Choroid plexus epithelial cell (primary cell): ENCODE results near the gene AZGP1.
"Not testable (repeated sequence)": the region's sequence is repeated elsewhere in the genome, so short reads cannot be mapped to it uniquely, and the experiment has no call there.

Source experiments
- DNase-seq: peaks from one replicate; pipeline ENCODE4 v3.0.0-alpha.2; 2010; ENCODE audit warnings: low read depth
- H3K4me3 ChIP-seq: 2 replicates; pipeline ENCODE4 v1.5.1; 2011; ENCODE audit warnings: low read depth, mild to moderate bottlenecking, control low read depth, low read length, moderate library complexity
- TF ChIP-seq, protein P1 (sequence below): conservative IDR thresholded peaks from 2 replicates; pipeline ENCODE4 v1.5.1; 2011; ENCODE audit warnings: low read depth, mild to moderate bottlenecking, control low read depth, inconsistent platforms, low read length, moderate library complexity

AZGP1 gene

DNA sequence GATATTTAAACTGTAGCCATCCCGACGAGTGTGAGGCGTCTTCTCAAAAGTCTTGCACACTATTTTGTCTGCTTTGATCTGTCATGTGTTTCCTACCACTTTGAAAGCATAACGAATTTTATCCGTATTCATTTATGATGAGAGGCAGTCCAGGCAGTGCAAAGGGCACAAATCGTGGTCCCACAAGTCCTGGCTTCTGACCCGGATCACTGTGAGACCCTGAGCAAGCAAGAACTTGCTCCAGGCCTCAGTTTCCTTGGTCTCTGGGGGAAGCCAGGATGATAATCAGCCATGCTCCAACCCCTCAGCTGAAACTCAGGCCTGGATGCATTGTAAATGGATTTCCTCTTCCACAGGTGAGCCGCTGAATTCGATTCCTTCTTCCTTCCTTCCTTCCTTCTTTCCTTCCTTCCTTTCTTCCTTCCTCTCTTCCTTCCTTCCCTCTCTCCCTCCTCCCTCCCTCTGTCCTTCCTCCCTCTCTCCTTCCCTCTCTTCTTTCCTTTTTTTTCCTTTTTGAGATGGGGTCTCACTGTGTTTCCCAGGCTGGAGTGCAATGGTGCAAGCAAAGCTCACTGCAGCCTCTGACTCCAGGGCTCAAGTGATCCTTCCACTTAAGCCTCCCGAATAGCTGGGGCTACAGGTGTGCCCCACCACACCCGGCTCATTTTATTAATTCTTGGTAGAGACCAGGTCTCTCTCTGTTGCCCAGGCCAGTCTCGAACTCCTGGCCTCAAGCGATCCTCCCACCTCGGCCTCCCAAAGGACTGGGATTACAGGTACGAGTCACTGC is 21.1 kb upstream of the AZGP1 start:
- TF ChIP-seq, protein P1, sequence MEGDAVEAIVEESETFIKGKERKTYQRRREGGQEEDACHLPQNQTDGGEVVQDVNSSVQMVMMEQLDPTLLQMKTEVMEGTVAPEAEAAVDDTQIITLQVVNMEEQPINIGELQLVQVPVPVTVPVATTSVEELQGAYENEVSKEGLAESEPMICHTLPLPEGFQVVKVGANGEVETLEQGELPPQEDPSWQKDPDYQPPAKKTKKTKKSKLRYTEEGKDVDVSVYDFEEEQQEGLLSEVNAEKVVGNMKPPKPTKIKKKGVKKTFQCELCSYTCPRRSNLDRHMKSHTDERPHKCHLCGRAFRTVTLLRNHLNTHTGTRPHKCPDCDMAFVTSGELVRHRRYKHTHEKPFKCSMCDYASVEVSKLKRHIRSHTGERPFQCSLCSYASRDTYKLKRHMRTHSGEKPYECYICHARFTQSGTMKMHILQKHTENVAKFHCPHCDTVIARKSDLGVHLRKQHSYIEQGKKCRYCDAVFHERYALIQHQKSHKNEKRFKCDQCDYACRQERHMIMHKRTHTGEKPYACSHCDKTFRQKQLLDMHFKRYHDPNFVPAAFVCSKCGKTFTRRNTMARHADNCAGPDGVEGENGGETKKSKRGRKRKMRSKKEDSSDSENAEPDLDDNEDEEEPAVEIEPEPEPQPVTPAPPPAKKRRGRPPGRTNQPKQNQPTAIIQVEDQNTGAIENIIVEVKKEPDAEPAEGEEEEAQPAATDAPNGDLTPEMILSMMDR = no peak
- peak overlapping the region; percentile 64 for H3K4me3 ChIP-seq

DNA sequence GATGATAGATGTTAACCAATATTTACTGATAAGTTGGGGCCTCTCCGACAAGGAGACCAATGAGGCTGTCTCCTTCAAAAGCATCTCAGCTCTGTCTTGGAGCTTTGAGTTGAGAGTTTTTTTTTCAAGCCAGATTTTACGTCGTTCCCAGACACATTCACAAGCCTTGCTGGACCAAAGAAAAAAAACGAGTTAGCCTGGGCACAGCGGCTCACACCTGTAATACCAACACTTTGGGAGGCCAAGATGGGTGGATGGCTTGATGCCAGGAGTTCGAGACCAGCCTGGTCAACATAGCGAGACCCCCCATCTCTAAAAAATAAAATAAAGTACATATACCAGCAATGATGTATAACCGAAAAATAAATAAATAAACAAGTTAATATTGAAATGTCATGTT is 19.0 kb upstream of the AZGP1 start:
- no peak for DNase-seq
- TF ChIP-seq, protein P1 = no peak
- no peak overlapping the region for H3K4me3 ChIP-seq

More for the DNA sequence above, 21.1 kb upstream of the AZGP1 start:
- no peak for DNase-seq

DNA sequence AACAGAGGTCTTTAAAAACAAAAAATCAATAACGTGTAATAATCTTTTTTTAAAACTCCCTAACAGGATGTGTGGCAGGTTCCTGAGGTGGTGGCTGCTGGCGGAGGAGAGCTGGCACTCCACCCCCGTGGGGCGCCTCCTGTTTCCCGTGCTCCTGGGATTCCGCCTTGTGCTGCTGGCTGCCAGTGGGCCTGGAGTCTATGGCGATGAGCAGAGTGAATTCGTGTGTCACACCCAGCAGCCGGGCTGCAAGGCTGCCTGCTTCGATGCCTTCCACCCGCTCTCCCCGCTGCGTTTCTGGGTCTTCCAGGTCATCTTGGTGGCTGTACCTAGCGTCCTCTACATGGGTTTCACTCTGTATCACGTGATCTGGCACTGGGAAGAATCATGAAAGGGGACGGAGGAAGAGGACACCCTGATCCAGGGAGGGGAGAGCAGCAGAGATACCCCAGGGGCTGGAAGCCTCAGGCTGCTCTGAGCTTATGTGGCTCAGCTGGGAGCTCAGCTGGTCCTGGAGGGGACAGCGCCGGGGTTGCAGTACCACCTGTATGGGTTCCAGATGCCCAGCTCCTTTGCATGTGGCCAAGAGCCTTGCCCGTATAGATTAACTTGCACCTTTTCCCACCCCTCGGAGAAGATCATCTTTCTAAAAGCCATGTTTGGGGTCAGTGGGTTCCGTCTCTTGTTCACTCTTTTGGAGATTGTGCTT is 16.7 kb upstream of the AZGP1 start:
- TF ChIP-seq, protein P1 = no peak
- no peak overlapping the region for H3K4me3 ChIP-seq
- no peak for DNase-seq

DNA sequence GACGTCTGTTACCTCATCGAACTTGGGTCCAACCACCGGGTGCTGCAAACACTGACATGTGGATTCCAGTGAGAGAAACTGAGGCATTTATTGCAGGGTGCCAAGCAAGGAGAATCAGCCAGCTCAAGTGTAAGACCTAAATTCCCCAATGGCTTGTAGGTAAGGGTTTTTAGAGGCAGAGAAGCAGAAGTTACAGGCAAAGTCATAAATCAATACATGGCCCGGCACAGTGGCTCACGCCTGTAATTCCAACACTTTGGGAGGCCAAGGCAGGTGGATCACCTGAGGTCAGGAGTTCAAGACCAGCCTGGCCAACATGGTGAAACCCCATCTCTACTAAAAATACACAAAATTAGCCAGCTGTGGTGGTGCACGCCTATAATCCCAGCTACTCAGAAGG is 15.7 kb upstream of the AZGP1 start:
- not testable (repeated sequence) for DNase-seq, H3K4me3 ChIP-seq

DNA sequence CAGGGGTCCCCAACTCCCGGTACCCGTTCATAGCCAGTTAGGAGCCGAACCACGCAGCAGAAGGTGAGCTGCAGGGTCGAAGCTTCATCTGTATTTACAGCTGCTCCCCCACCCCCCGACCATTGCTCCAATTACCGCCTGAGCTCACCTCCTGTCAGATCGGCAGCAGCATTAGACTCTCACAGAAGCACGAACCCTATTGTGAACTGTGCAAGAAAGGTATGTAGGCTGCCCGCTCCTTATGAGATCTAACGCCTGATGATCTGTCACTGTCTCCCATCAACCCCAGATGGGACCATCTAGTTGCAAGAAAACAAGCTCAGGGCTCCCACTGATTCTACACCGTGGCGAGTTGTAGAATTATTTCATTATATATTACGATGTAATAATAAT is 14.6 kb upstream of the AZGP1 start:
- TF ChIP-seq, protein P1 = no peak
- peak overlapping the region; percentile 46 for H3K4me3 ChIP-seq
- DNase-seq = no peak

DNA sequence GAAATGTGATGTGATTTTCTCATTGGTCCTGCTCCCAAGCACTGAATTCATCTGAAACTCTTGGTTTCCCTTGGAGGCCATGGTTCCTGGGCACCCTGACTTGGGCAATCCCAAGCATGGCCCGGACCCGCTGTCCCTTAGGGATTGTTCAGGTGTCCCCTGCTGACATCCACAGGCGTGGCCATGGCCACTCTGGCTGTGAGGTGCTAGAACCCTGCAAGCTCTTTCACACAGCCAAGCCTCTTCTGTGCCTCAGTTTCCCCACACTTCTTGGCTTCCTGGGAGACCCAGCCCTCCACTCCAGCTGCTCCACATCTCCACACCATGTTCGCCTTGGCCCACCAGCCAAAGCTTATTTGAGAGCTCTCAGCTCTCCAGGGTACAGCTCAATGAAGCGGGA is 12.0 kb upstream of the AZGP1 start:
- no peak for DNase-seq
- no peak overlapping the region for H3K4me3 ChIP-seq
- TF ChIP-seq, protein P1 = no peak

DNA sequence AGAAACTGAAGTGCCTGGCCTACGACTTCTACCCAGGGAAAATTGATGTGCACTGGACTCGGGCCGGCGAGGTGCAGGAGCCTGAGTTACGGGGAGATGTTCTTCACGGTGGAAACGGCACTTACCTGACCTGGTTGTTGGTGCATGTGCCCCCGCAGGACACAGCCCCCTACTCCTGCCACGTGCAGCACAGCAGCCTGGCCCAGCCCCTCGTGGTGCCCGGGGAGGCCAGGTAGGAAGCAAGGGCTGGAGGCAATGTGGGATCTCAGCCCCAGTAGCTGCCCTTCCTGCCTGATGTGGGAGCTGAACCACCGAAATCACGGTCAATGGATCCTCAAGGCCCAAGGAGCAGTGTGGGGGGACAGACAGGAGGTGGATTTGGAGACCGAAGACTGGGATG is 11.5 kb upstream of the AZGP1 start:
- not testable (repeated sequence) for DNase-seq

DNA sequence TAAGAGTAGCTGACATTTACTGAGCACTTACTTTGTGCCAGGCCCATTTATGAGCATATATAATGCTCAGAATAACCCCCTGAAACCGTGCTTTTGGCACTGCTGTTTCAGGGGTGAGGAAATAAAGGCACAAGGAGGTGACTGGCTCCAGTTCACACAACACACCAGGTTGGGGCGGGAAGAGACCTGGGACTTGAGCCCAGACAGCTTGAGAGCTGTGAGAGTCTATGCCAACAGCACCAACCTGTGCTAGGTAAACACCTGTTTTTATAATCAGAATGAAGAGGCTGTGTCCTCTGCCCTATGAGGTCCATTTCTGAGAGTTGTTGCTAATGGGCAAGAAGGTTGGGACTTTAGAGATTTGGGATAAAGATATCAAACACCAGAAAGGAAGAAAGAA is 8.8 kb upstream of the AZGP1 start:
- TF ChIP-seq, protein P1 = no peak
- DNase-seq = no peak
- no peak overlapping the region for H3K4me3 ChIP-seq

More for the DNA sequence above, 11.5 kb upstream of the AZGP1 start:
- H3K4me3 ChIP-seq = not testable (repeated sequence)

DNA sequence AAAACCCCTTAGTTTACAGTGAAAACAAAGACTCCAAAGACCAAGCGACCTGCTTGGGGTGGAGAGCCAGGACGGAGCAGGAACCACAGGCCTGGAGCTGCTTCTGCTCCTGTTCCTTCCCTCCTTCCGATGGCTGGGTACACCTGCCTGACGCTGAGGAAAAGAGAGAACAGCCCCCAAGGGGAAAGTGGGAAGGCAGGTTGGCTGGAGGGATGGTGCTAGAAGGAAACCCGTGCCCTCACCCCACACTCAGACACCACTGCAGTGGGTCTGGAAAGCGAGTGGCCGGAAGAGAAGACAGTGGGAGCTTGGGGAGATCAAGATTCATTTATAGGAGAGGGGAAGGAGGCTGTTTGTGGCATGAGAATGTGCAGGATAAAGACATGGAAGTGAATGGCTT is 5.2 kb upstream of the AZGP1 start:
- not testable (repeated sequence) for H3K4me3 ChIP-seq, DNase-seq

DNA sequence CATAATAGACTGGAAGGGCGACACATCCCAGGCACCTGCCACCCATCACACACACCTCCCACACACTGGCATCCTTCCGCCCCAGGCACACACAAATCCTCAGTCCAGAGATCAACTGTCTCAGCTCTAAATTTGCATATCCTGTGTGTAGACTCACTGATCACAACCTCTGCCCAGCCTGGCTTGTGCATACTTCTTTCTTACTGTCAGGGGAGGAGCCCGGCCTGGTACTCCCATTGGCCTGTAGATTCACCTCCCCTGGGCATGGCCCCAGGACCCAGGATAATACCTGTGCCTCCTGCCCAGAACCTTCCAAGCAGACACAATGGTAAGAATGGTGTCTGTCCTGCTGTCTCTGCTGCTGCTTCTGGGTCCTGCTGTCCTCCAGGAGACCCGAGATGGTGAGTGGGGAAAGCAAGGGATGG is 4.6 kb upstream of the AZGP1 start:
- DNase-seq, H3K4me3 ChIP-seq: not testable (repeated sequence)
